ENCODE data around the gene ZKSCAN1.
"Not testable (repeated sequence)": the region's sequence is repeated elsewhere in the genome, so short reads cannot be mapped to it uniquely, and the experiment has no call there.

The ZKSCAN1 gene

DNA sequence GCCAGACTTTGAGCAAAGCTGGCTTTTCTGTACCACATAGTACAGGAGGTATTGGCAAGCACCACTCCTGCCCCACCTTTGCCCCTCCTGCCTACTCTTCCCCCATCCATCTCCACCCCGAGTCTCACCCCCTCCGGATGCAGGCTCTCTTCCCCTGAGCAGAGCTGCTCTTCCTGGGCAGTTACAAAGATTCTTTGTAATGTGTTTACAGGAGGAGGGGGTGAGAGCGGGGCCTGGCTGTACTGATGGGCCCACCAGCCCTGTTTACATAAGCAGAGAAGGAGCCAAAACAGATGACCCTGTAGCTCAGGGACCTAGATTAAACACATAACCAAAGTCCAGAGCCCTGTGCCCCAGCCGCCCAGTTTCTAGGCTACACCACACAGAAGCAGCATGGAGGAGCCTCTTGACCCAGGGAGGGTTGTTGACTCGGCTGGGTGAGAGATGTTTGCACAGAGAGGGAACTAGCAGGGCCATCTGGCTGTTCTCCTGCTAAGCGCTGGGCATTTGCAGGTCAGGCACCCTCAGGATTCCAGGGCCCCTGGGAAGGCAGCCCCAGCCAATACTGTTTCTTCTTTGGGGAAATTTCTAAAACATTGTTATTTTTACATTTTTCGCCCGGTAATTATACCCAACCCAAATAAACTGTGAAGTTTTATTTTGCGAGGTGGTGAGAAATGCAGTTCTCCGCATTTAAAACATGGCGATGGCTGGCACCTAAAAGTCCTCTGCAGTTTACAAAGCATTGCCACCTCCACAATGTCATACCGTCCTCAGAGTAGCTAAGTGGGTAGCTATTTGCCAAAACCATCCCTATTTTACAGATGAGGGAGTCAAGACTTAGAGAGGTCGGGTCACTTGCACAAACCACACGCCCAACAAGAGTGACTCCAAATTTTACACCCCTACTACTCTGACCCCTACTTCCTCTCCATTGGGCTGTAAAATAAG is 11.4 kb upstream of the ZKSCAN1 start:
- DNase-seq = no peak

GRCh38 chr7:100007887-100008286 is 7.5 kb upstream of the ZKSCAN1 start:
- DNase-seq = no peak

DNA sequence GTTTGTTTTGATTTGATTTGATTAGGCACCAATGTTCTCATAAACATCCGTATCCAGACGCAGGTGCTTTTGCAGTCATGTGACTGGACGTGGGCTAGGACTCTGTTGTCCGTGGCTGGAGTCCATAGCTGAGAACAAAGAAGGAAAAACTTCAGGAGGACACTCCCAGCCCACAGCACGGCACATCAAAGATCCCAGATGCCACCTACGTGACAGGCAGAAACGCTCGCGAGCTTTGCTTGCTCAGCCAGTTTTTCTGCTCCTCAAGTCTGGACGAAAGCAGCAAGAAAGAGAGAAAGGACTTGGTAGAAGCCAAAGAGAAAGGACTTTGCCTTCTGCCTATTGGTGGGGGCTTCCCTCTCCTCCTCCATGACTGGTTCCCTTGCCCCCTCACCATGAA is 6.9 kb upstream of the ZKSCAN1 start:
- no peak for DNase-seq

- not testable (repeated sequence) for DNase-seq
These were observed 5.4 kb upstream of the ZKSCAN1 start for GRCh38 chr7:100009952-100010351.

GRCh38 chr7:100010901-100011300 is 4.5 kb upstream of the ZKSCAN1 start:
- DNase-seq = no peak

DNA sequence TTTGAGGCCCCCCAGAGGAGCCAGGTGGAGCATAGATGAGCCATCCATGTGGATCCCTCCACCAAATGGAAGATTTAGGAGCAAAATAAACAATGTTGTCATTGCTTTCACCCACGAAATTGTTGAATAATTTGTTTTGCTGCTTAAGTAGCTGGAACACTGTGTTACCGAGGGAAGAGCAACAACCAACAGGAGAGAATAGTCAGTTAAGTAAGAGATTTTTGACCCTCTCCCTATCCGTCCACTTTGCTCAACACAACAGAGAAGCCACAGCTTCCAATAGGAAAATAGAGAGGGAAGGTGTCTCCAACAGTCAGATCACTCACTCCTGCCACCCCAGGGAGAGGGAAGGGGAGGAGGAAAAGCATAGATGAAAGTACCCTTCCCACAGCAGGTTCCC is 3.9 kb upstream of the ZKSCAN1 start:
- DNase-seq = no peak

DNA sequence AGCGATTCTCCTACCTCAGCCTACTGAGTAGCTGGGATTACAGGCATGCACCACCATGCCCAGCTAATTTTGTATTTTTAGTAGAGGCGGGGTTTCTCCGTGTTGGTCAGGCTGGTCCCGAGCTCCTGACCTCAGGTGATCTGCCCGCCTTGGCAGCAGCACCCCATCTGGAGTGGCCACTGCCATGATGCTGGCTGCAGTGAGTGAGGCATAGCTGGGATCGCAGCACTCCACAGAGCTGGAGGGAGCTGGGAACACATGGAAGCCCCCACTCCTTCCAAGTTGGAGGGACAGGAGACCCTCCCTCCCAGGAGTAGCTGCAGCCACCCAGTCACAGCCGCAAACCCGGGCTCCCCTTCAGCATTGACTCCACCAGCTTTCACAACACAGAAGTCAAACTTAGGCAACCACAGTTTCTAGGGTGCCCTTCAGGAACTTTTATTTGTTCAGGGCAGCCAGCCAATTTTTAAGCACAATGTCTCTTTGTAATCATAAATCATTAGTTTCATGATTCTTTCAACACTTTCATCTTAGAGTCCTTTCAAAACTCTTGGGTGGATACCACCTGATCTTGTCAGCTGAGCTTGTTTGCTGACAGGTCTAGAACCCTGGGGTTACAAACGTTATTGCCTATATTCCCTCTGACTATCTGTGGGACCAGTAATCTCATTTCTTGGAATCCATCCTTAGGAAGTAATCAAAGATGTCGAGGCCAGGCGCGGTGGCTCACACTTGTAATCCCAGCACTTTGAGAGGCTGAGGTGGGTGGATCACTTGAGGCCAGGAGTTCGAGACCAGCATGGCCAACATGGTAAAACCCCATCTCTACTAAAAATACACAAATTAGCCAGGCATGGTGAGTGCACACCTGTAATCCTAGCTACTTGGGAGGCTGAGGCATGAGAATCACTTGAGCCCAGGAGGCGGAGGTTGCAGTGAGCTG is 2.7 kb upstream of the ZKSCAN1 start:
- DNase-seq = peak in 1 of 4 experiments; percentile 13

DNA sequence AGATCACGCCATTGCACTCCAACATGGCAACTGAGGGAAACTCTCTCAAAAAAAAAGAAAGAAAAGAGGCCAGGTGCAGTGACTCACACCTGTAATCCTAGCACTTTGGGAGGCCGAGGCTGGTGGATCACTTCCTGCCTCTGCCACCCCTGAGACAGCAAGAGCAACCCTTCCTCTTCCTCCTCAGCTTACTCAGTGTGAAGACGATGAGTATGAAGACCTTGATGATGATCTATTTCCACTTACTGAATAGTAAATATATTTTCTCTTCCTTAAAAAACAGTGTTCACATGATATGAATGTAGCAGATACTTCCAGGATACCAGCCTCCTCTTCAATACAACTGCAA is 2.1 kb upstream of the ZKSCAN1 start:
- no peak for DNase-seq

DNA sequence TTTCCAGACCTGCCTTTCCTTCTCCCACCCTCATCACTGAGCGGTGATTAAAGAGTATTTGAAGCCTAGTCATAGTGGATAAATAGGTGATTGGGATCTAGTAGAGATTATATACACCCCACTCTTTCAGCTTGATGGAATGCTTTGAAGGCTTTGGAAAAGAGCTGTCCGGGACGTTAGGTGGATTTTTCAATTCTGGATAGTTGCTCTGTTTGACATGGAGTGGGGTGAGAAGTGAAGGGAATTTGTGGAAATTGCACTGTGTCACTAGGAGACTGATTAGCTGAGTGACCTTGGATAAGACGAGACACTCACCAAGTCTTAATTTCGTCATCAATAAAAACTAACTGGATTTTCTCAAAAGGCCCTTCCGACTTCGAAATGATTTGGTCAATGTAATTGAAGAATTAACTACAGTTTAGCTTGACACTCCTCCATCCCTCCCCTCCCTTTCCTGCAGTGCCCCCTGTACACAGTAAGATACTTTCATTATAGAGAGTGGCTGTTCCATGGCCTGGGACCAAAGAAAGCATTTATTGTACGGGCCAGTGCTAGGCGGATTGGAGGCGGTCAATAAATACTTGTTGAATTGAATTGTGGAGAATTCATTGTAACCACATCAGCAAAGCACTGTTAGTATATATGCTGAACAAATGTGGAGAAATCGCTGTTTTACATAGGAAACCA is 962 bp downstream of the ZKSCAN1 start:
- peak in 1 of 4 experiments; percentile 18 for DNase-seq

- no peak for DNase-seq
These were observed 1.9 kb downstream of the ZKSCAN1 start for GRCh38 chr7:100017300-100017699.

DNA sequence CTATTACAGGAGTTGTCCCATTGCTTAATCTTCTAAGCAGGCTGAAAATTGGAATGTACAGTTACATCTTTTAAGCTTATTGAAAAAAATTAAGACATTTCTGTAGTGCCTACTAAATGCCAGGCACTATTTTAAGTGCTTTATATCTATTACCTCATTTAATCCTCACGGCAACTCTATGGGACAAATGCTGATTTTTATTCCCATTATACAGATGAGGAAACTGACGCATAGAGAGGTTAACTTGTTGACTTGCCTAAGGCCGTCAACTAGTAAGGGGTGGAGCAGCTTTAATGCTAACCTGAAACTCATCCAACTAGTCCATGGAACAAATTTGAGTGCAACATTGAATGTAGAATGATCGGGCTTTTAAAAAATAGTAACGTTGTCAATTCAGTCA is 2.5 kb downstream of the ZKSCAN1 start:
- DNase-seq = no peak

DNA sequence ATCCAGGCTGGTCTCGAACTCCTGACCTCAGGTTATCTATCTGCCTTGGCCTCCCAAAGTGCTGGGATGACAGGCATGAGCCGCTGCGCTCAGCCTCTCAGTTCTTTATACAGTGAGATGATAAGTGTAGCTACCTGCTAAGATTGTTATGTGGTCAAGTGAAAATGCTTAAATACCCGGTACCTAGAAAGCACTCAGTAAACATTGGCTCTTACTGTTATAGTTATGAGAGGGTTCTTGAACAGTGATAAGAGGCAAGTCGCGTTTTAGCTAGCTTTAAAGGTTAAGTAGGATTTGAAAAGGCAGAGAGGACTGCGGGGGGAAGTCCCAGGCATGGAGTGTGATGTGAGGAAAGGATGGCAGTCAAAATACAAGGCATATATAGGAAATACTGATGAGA is 4.5 kb downstream of the ZKSCAN1 start:
- no peak for DNase-seq

- DNase-seq = no peak
These were observed 5.9 kb downstream of the ZKSCAN1 start for GRCh38 chr7:100021297-100021696.

- no peak for DNase-seq
These were observed 7.2 kb downstream of the ZKSCAN1 start for GRCh38 chr7:100022621-100023020.

- DNase-seq = no peak
These were observed 8.1 kb downstream of the ZKSCAN1 start for GRCh38 chr7:100023526-100023925.

DNA sequence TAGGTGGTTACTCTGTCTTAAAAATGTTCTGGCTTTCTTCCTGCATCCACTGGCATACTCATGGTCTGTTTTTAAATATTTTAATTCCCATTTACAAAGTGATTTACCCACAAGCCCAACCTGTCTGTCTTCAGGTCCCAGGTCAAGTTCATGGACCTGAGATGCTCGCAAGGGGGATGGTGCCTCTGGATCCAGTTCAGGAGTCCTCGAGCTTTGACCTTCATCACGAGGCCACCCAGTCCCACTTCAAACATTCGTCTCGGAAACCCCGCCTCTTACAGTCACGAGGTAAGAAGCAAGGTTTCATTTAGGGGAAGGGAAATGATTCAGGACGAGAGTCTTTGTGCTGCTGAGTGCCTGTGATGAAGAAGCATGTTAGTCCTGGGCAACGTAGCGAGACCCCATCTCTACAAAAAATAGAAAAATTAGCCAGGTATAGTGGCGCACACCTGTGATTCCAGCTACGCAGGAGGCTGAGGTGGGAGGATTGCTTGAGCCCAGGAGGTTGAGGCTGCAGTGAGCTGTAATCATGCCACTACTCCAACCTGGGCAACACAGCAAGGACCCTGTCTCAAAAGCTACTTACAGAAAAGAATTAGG is 8.7 kb downstream of the ZKSCAN1 start:
- DNase-seq = no peak

GRCh38 chr7:100027197-100027596 is 11.8 kb downstream of the ZKSCAN1 start:
- DNase-seq = no peak

GRCh38 chr7:100029596-100029995 is 14.2 kb downstream of the ZKSCAN1 start:
- no peak for DNase-seq

GRCh38 chr7:100033526-100033925 is 18.1 kb downstream of the ZKSCAN1 start:
- DNase-seq = no peak

DNA sequence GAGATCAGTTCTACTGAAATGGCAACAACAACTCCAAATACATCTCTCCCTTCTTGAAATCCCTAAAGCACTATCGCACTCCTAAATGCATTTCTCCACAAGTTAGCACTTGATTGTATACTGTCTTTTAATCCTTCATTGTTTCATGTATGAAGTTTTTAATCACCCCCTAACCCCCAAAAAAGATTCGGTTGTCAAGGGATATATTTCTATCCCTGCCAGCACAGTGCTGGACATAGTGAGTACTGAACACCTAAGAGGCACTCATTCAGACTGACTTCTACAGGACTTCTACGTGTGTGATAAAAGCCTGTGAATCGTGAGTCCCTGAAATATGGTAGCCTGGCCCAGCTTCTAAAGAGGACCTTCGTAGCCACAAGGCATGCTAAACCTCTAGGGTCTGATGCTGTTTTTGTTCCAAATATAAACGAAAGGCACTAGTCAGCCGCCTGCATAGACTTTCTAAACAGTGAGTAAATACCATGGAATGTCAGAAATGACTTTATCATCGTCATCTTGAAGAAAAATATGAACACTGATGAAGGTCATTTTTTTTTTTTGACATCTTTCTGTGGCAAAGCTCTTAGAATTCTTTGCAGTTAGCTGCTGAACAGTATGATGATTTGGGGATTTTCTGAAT is 19.6 kb downstream of the ZKSCAN1 start:
- DNase-seq = no peak

GRCh38 chr7:100035876-100036275 is 20.5 kb downstream of the ZKSCAN1 start:
- DNase-seq = peak; percentile 4 to 41 (median 14)

DNA sequence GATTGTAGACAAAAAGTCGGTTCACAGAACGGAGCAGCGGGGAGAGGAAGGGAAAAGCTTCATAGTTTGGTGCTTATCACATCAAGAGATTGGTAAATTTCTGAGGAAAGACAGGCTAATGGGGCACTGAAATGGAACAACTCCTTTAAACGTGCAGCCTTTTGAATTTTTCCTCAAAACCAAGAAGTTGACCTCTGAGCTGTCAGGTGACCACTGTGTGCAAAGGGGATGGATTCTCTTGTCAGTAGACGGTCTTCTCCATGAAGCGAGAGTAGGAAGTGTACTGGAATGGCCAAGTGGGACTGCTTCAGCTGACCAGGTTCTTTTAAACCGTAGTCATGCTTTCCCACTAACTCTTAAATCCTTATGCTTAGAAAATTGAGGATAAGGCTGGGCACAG is 22.9 kb downstream of the ZKSCAN1 start:
- no peak for DNase-seq

Measured in suppressor macrophage (primary cell).